Activated naive CD8-positive, alpha-beta T cell treated with anti-CD3 and anti-CD28 coated beads, Interleukin-2, amount 50 U/mL, for 24 hours (primary cell): ENCODE data around the gene VDAC2.
"Not testable (repeated sequence)": the region's sequence is repeated elsewhere in the genome, so short reads cannot be mapped to it uniquely, and the experiment has no call there.

Experiments
- ATAC-seq: fragments of 150-1000 bp; cut with Tn5 transposase; one replicate; pipeline ENCODE4 v1.10.0; 2021
- DNase-seq: peaks from one replicate; pipeline ENCODE4 v3.0.0; 2021
- H3K27ac Mint-ChIP-seq: one replicate; pipeline ENCODE4 v1.8.0; 2021; ENCODE audit warnings: mild to moderate bottlenecking, mixed read lengths
- H3K27me3 Mint-ChIP-seq: one replicate; pipeline ENCODE4 v1.8.0; 2021; ENCODE audit warnings: mixed read lengths
- H3K36me3 Mint-ChIP-seq: one replicate; pipeline ENCODE4 v1.8.0; 2021; ENCODE audit warnings: low read depth, mixed read lengths
- H3K4me1 Mint-ChIP-seq: one replicate; pipeline ENCODE4 v1.8.0; 2021; ENCODE audit warnings: mixed read lengths
- H3K4me3 Mint-ChIP-seq: one replicate; pipeline ENCODE4 v1.8.0; 2021; ENCODE audit warnings: mild to moderate bottlenecking, moderate library complexity, mixed read lengths
- H3K9me3 Mint-ChIP-seq: one replicate; pipeline ENCODE4 v1.8.0; 2021; ENCODE audit warnings: mixed read lengths

The VDAC2 gene

DNA sequence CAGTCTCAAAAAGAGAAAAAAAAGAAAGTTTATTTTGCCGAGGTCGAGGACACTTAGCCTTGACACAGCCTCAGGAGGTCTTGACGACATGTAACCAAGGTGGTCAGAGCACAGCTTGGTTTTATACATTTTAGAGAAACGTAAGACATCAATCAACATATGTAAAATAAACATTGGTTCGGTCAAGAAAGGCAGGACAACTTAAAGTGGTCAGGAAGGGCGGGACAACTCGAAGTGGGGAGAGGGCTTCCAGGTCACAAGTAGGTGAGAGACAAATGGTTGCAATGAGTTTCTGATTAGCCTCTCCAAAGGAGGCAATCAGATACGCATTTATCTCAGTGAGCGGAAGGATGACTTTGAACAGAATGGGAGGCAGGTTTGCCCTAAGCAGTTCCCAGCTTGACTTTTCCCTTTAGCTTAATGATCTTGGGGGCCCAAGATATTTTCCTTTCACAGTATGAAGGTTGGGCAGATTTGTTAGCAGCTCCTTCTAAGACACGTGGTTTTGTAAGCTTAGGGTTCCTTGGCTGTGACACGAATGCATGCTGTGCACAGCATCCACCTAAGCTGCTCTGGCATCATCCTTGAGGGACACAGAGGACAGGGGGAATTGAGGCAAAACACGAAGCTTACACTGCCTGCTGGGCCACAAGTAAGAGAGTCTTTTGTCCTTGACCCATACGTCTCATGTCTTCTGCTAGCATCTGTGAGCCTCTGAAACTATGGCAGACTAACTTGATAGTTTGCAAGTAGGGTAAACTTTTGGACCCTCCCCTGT lies 3.3 kb upstream of the VDAC2 start:
- no peak overlapping the region for H3K27ac Mint-ChIP-seq
- no peaks in the 10 kb centered on the region for H3K27me3 Mint-ChIP-seq
- H3K4me1 Mint-ChIP-seq, result peaks cover 34% of the 10 kb centered on the region

GRCh38 chr10:75207857-75208144 lies 2.8 kb upstream of the VDAC2 start:
- Mint-ChIP-seq H3K27me3 (no peaks in the 10 kb centered on the region), H3K27ac (peak overlapping the region; percentile 84)

More for the DNA sequence above, 3.3 kb upstream of the VDAC2 start:
- ATAC-seq (no peak), DNase-seq (no peak)
- no peaks in the 10 kb centered on the region for H3K9me3 Mint-ChIP-seq
- no peak overlapping the region for H3K4me3 Mint-ChIP-seq
- peaks cover 11% of the 10 kb centered on the region for H3K36me3 Mint-ChIP-seq

DNA sequence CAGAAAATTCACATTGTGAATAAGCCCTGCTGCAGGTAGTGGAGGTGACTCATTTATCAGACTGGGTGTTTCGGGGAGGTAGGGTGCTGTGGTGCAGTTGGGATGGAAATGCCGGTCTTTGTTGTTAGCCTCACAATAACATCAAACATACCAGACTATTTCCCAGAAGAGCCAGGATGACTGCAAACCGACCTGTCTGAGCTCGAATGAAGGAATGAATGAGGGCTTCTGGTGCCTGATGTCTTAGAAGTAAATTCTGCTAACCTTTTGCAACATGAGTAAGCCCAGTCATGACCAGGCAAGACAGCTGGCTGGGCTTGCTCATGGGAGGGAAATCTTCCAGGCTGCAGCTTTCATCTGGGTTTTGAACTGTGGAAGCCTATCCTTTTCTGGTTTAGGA lies 2.4 kb upstream of the VDAC2 start:
- H3K9me3 Mint-ChIP-seq, result no peaks in the 10 kb centered on the region
- ATAC-seq (no peak), DNase-seq (peak; percentile 7)
- H3K4me1 Mint-ChIP-seq, result peaks cover 44% of the 10 kb centered on the region
- H3K4me3 Mint-ChIP-seq, result peak overlapping the region; percentile 37
- H3K27ac Mint-ChIP-seq, result peak overlapping the region; percentile 84
- H3K36me3 Mint-ChIP-seq, result peaks cover 18% of the 10 kb centered on the region
- no peaks in the 10 kb centered on the region for H3K27me3 Mint-ChIP-seq

More at GRCh38 chr10:75207857-75208144, 2.8 kb upstream of the VDAC2 start:
- no peaks in the 10 kb centered on the region for H3K9me3 Mint-ChIP-seq
- no peak overlapping the region for H3K4me3 Mint-ChIP-seq
- ATAC-seq, result no peak
- peaks cover 16% of the 10 kb centered on the region for H3K36me3 Mint-ChIP-seq
- peaks cover 40% of the 10 kb centered on the region for H3K4me1 Mint-ChIP-seq
- DNase-seq, result no peak

DNA sequence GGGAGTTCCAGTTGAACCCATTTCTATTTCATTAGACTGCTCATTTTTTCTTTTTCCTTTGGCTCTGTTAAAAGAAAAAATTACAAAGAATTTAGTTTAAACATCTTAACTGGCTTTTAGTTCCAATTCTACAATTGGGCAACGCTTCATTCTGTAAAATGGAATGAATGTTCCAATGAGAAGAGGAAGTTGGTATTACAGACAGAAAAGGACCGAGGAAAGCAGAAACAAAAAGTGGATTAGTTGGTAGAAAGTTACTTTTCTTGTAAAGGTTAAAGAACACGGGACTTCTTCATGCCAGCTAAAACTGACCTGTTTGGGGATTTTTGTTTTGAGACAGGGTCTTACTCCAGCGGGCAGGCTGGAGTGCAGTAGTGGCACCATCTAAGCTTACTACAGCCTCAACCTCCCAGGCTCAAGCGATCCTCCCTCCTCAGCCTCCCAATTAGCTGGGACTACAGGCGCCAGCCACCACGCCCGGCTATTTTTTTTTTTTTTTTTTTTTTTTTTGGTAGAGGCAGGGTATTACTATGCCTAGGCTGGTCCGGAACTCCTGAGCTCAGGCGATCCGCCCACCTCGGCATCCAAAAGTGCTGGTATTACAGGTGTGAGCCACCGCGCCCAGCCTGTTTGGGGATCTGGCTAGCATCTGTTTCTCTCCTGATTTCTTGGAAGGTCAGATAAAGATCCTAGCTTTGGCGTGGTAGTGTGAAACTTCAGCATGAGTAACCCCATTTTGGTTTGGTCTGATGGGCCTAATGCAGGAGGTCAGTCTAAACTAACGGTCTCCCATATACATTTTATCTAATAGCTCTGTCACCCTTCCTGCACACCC lies 1.3 kb upstream of the VDAC2 start:
- peak overlapping the region; percentile 100 for H3K27ac Mint-ChIP-seq

GRCh38 chr10:75209921-75210281 lies 695 bp upstream of the VDAC2 start:
- H3K27ac Mint-ChIP-seq, result peak overlapping the region; percentile 100
- H3K4me1 Mint-ChIP-seq, result peaks cover 58% of the 10 kb centered on the region
- H3K27me3 Mint-ChIP-seq, result no peaks in the 10 kb centered on the region
- H3K36me3 Mint-ChIP-seq, result peaks cover 29% of the 10 kb centered on the region
- H3K4me3 Mint-ChIP-seq, result peak overlapping the region; percentile 91
- peak; percentile 71 for DNase-seq
- H3K9me3 Mint-ChIP-seq, result no peaks in the 10 kb centered on the region
- ATAC-seq, result peak; percentile 56

More for the DNA sequence above, 1.3 kb upstream of the VDAC2 start:
- DNase-seq (peak; percentile 13), ATAC-seq (no peak)
- no peaks in the 10 kb centered on the region for H3K27me3 Mint-ChIP-seq
- peaks cover 24% of the 10 kb centered on the region for H3K36me3 Mint-ChIP-seq
- H3K4me3 Mint-ChIP-seq, result peak overlapping the region; percentile 91
- H3K4me1 Mint-ChIP-seq, result peaks cover 52% of the 10 kb centered on the region
- no peaks in the 10 kb centered on the region for H3K9me3 Mint-ChIP-seq

- Mint-ChIP-seq H3K9me3 (no peaks in the 10 kb centered on the region), H3K27ac (peak overlapping the region; percentile 100), H3K4me1 (peaks cover 68% of the 10 kb centered on the region), H3K36me3 (peaks cover 38% of the 10 kb centered on the region), H3K27me3 (no peaks in the 10 kb centered on the region), H3K4me3 (peak overlapping the region; percentile 91)
- ATAC-seq, result peak; percentile 44
- peak; percentile 36 for DNase-seq
Observed at GRCh38 chr10:75211007-75211691, 553 bp downstream of the VDAC2 start.

GRCh38 chr10:75212343-75212742 lies 1.7 kb downstream of the VDAC2 start:
- Mint-ChIP-seq H3K9me3 (no peaks in the 10 kb centered on the region), H3K27me3 (no peaks in the 10 kb centered on the region), H3K36me3 (peaks cover 49% of the 10 kb centered on the region), H3K27ac (peak overlapping the region; percentile 100), H3K4me1 (peaks cover 75% of the 10 kb centered on the region), H3K4me3 (peak overlapping the region; percentile 91)
- DNase-seq (no peak), ATAC-seq (no peak)

- Mint-ChIP-seq H3K4me3 (no peak overlapping the region), H3K4me1 (peaks cover 63% of the 10 kb centered on the region), H3K27ac (peak overlapping the region; percentile 4), H3K36me3 (peaks cover 76% of the 10 kb centered on the region), H3K27me3 (no peaks in the 10 kb centered on the region), H3K9me3 (no peaks in the 10 kb centered on the region)
- ATAC-seq (no peak), DNase-seq (no peak)
Observed at GRCh38 chr10:75220274-75220673, 9.7 kb downstream of the VDAC2 start.

- H3K27ac Mint-ChIP-seq, result peak overlapping the region; percentile 29
- not testable (repeated sequence) for H3K9me3 Mint-ChIP-seq, H3K27me3 Mint-ChIP-seq, H3K4me3 Mint-ChIP-seq, ATAC-seq, DNase-seq
- peaks cover 75% of the 10 kb centered on the region for H3K36me3 Mint-ChIP-seq
- H3K4me1 Mint-ChIP-seq, result peaks cover 62% of the 10 kb centered on the region
Observed at GRCh38 chr10:75221492-75221891, 10.9 kb downstream of the VDAC2 start.

DNA sequence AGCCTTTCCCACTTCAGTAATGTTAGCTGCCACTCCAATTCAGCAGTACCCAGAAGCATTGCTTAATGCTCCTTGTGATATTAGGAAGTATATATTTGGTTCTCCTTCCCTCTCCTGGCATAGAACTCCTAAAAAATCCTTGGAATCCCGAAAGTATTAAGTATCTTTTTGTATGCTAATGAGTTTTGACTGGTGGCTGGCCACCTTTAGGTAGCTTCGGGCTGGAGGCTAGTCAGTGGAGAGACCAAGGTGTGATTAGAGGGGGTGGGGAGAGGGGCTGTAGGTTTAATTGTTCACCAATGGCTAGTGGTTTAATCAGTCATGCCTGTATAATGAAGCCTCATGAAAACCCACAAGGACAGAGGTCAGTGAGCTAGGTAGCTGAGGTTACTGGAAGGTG lies 12.9 kb downstream of the VDAC2 start:
- Mint-ChIP-seq H3K27ac (peak overlapping the region; percentile 79), H3K36me3 (peaks cover 67% of the 10 kb centered on the region)

GRCh38 chr10:75226095-75226494 lies 15.5 kb downstream of the VDAC2 start:
- Mint-ChIP-seq H3K4me1 (peaks cover 61% of the 10 kb centered on the region), H3K27ac (peak overlapping the region; percentile 19), H3K27me3 (no peaks in the 10 kb centered on the region), H3K9me3 (no peaks in the 10 kb centered on the region), H3K36me3 (peaks cover 77% of the 10 kb centered on the region), H3K4me3 (no peak overlapping the region)
- no peak for ATAC-seq
- DNase-seq, result no peak

More for the DNA sequence above, 12.9 kb downstream of the VDAC2 start:
- no peak for DNase-seq
- Mint-ChIP-seq H3K4me3 (no peak overlapping the region), H3K9me3 (no peaks in the 10 kb centered on the region), H3K4me1 (peaks cover 62% of the 10 kb centered on the region), H3K27me3 (no peaks in the 10 kb centered on the region)
- no peak for ATAC-seq

DNA sequence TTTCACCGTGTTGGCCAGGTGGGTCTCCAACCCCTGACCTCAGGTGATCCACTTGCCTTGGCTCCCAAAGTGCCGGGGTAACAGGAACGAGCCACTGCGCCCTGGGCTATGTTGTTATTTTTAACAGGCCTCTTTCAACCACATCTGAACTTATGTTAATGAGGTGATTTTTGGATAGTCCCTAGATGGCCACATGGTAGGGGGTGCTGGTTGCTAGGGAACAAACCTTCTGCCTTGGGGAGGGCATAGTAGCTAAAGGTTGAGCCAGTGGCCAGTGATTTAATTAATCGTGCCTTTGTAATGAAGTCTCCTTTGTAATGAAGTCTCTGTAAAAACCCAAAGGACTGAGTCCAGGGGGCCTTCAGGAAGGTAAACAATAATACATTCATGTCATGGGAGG lies 16.1 kb downstream of the VDAC2 start:
- H3K4me3 Mint-ChIP-seq, result no peak overlapping the region
- peaks cover 63% of the 10 kb centered on the region for H3K4me1 Mint-ChIP-seq
- ATAC-seq (no peak), DNase-seq (no peak)
- H3K27me3 Mint-ChIP-seq, result no peaks in the 10 kb centered on the region
- H3K36me3 Mint-ChIP-seq, result peaks cover 79% of the 10 kb centered on the region
- H3K27ac Mint-ChIP-seq, result peak overlapping the region; percentile 52
- no peaks in the 10 kb centered on the region for H3K9me3 Mint-ChIP-seq

GRCh38 chr10:75228278-75228677 lies 17.7 kb downstream of the VDAC2 start:
- DNase-seq (no peak), ATAC-seq (no peak)
- no peaks in the 10 kb centered on the region for H3K9me3 Mint-ChIP-seq
- H3K27ac Mint-ChIP-seq, result peak overlapping the region; percentile 67
- peaks cover 80% of the 10 kb centered on the region for H3K36me3 Mint-ChIP-seq
- H3K27me3 Mint-ChIP-seq, result no peaks in the 10 kb centered on the region
- H3K4me3 Mint-ChIP-seq, result no peak overlapping the region
- H3K4me1 Mint-ChIP-seq, result peaks cover 59% of the 10 kb centered on the region

- H3K4me1 Mint-ChIP-seq, result peaks cover 60% of the 10 kb centered on the region
- H3K27me3 Mint-ChIP-seq, result no peaks in the 10 kb centered on the region
- DNase-seq (no peak), ATAC-seq (no peak)
- H3K36me3 Mint-ChIP-seq, result peaks cover 74% of the 10 kb centered on the region
- no peaks in the 10 kb centered on the region for H3K9me3 Mint-ChIP-seq
- H3K27ac Mint-ChIP-seq, result peak overlapping the region; percentile 67
- H3K4me3 Mint-ChIP-seq, result no peak overlapping the region
Observed at GRCh38 chr10:75228834-75229233, 18.2 kb downstream of the VDAC2 start.
